RWPE2 (cell line): Measurements from ENCODE around the gene FAM114A2.

Experiments
- ATAC-seq: fragments of 200-7000 bp; cut with Tn5 transposase; 3 replicates; pipeline ENCODE4 v1.9.1; 2021; ENCODE audit warnings: low read depth
- DNase-seq: peaks from one replicate; pipeline ENCODE4 v3.0.0-alpha.2; 2020; ENCODE audit warnings: low spot score
- H3K27ac ChIP-seq: fragments of 450-650 bp; 2 replicates; pipeline ENCODE4 v1.5.1; 2017; ENCODE audit warnings: mild to moderate bottlenecking; ENCODE audit not compliant: poor library complexity, severe bottlenecking
- H3K27me3 ChIP-seq: fragments of 250-450 bp; sonication (Bioruptor Pico); 2 replicates; pipeline ENCODE4 v1.5.1; 2021; ENCODE audit warnings: mild to moderate bottlenecking, moderate library complexity; ENCODE audit not compliant: insufficient read depth, poor library complexity, severe bottlenecking
- H3K36me3 ChIP-seq: fragments of 250-450 bp; sonication (Bioruptor Pico); 2 replicates; pipeline ENCODE4 v1.5.1; 2020; ENCODE audit warnings: low read depth, mild to moderate bottlenecking, moderate library complexity
- H3K4me1 ChIP-seq: fragments of 250-450 bp; sonication (Bioruptor Pico); 2 replicates; pipeline ENCODE4 v1.5.1; 2021; ENCODE audit warnings: mild to moderate bottlenecking, moderate library complexity; ENCODE audit not compliant: insufficient read depth, poor library complexity, severe bottlenecking
- H3K4me3 ChIP-seq: fragments of 250-450 bp; sonication (Bioruptor Pico); 2 replicates; pipeline ENCODE4 v1.5.1; 2021; ENCODE audit warnings: mild to moderate bottlenecking, moderate library complexity; ENCODE audit not compliant: severe bottlenecking
- H3K9me3 ChIP-seq: fragments of 250-450 bp; sonication (Bioruptor Pico); 2 replicates; pipeline ENCODE4 v1.5.1; 2021; ENCODE audit warnings: mild to moderate bottlenecking, moderate library complexity; ENCODE audit not compliant: severe bottlenecking
- CTCF ChIP-seq: fragments of 450-650 bp; IDR thresholded peaks from one replicate; pipeline ENCODE4 v1.5.1; 2017; ENCODE audit warnings: mild to moderate bottlenecking, moderate library complexity; ENCODE audit not compliant: poor library complexity, severe bottlenecking

FAM114A2 gene

GRCh38 chr5:154084062-154084639 is 45.4 kb upstream of the FAM114A2 start:
- no peak for ATAC-seq
- H3K27ac ChIP-seq: no peak overlapping the region

GRCh38 chr5:154081246-154081645 is 42.5 kb upstream of the FAM114A2 start:
- TF ChIP-seq CTCF: no peak
- Histone ChIP-seq H3K27ac (no peak overlapping the region), H3K4me3 (no peak overlapping the region), H3K36me3 (no peaks in the 10 kb centered on the region), H3K9me3 (no peaks in the 10 kb centered on the region), H3K4me1 (no peaks in the 10 kb centered on the region), H3K27me3 (peaks cover 6% of the 10 kb centered on the region)
- DNase-seq (no peak), ATAC-seq (no peak)

More at GRCh38 chr5:154084062-154084639, 45.4 kb upstream of the FAM114A2 start:
- TF ChIP-seq CTCF: no peak
- Histone ChIP-seq H3K4me1 (no peaks in the 10 kb centered on the region), H3K27me3 (peaks cover 16% of the 10 kb centered on the region), H3K36me3 (no peaks in the 10 kb centered on the region), H3K9me3 (no peaks in the 10 kb centered on the region), H3K4me3 (no peak overlapping the region)
- DNase-seq: no peak

GRCh38 chr5:154078272-154078671 is 39.6 kb upstream of the FAM114A2 start:
- Histone ChIP-seq H3K27me3 (no peaks in the 10 kb centered on the region), H3K36me3 (no peaks in the 10 kb centered on the region), H3K27ac (no peak overlapping the region), H3K9me3 (no peaks in the 10 kb centered on the region), H3K4me3 (no peak overlapping the region), H3K4me1 (no peaks in the 10 kb centered on the region)
- DNase-seq (no peak), ATAC-seq (no peak)
- TF ChIP-seq CTCF: no peak

- Histone ChIP-seq H3K27me3 (no peaks in the 10 kb centered on the region), H3K4me3 (no peak overlapping the region), H3K4me1 (no peaks in the 10 kb centered on the region), H3K36me3 (no peaks in the 10 kb centered on the region), H3K9me3 (no peaks in the 10 kb centered on the region), H3K27ac (no peak overlapping the region)
- no peak for TF ChIP-seq CTCF
- ATAC-seq: peak; percentile 92
- DNase-seq: no peak
These were observed 39.0 kb upstream of the FAM114A2 start for GRCh38 chr5:154077696-154078095.

GRCh38 chr5:154076240-154076922 is 37.7 kb upstream of the FAM114A2 start:
- TF ChIP-seq CTCF: no peak

More at GRCh38 chr5:154076240-154076922, 37.7 kb upstream of the FAM114A2 start:
- no peaks in the 10 kb centered on the region for H3K27me3 ChIP-seq
- no peak for ATAC-seq
- DNase-seq: no peak
- no peak overlapping the region for H3K27ac ChIP-seq
- H3K4me1 ChIP-seq: no peaks in the 10 kb centered on the region
- H3K4me3 ChIP-seq: no peak overlapping the region
- H3K9me3 ChIP-seq: no peaks in the 10 kb centered on the region
- no peaks in the 10 kb centered on the region for H3K36me3 ChIP-seq
